ENCODE data around the gene DNAH17. TPM values are rescaled to one million over a fixed set of nuclear protein-coding genes. Genes with fewer than 3 reads are reported as not detected.

The DNAH17 gene
- total RNA-seq, 1 donor from 2014 or later: not detected

- no peak for TF ChIP-seq CTCF (conservative IDR thresholded peaks at IDR 0.05; ENCODE audit: low read depth, low read length)
- no peak for DNase-seq (ENCODE audit: low read depth)
- no peak overlapping the region for H3K4me3 ChIP-seq (ENCODE audit: low read depth, low read length)
These were observed 33.8 kb upstream of the DNAH17 start for GRCh38 chr17:78610951-78611511.

- DNase-seq (ENCODE audit: low read depth): no peak
- H3K4me3 ChIP-seq (ENCODE audit: low read depth, low read length): no peak overlapping the region
- no peak for TF ChIP-seq CTCF (conservative IDR thresholded peaks at IDR 0.05; ENCODE audit: low read depth, low read length)
These were observed 32.0 kb upstream of the DNAH17 start for GRCh38 chr17:78609191-78609641.

DNA sequence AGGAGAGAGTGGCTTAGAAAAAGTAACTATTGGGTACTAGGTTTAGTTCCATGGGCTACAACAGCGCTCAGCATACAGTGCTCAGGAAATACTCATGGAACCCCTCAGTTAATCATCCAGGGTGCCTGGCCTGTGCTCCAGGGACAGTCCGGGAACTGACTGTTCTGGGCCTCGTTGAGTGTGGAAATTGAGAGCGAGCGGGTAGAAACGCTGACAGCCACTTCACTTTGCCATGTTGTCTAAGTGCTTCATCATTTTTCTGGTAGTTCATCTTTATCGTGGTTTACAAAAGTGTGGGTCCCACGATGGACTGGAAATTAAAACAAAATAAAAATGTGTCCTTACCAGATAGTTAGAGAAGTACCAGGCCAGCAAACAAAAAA, 31.6 kb upstream of the DNAH17 start:
- no peak for DNase-seq (ENCODE audit: low read depth)
- no peak for TF ChIP-seq CTCF (conservative IDR thresholded peaks at IDR 0.05; ENCODE audit: low read depth, low read length)
- H3K4me3 ChIP-seq (ENCODE audit: low read depth, low read length): no peak overlapping the region

- no peak for TF ChIP-seq CTCF (conservative IDR thresholded peaks at IDR 0.05; ENCODE audit: low read depth, low read length)
- H3K4me3 ChIP-seq (ENCODE audit: low read depth, low read length): no peak overlapping the region
- DNase-seq (ENCODE audit: low read depth): no peak
These were observed 31.1 kb upstream of the DNAH17 start for GRCh38 chr17:78608122-78608803.

DNA sequence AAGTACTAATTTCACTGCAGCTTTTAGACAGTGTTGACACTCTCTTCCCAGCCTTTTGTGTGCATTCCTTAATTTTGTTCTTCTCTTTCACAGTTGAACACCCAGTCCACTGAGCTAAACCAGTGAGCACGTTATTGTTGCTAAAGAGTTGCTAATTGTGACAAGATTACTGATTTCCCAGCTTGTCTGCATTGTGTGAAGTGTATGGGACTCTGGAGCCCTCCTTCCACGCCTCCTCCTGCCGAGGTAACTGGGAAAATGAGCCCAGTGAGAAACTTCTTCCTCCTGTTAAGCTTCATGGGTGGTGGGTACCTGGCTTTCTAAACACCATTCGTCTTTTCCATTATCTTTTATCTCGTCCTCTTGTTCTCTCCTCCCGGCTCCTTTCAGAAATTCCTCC, 29.8 kb upstream of the DNAH17 start:
- no peak for DNase-seq (ENCODE audit: low read depth)
- no peak for TF ChIP-seq CTCF (conservative IDR thresholded peaks at IDR 0.05; ENCODE audit: low read depth, low read length)

GRCh38 chr17:78605886-78606285, 28.7 kb upstream of the DNAH17 start:
- H3K4me3 ChIP-seq (ENCODE audit: low read depth, low read length): no peak overlapping the region
- no peak for DNase-seq (ENCODE audit: low read depth)
- TF ChIP-seq CTCF (conservative IDR thresholded peaks at IDR 0.05; ENCODE audit: low read depth, low read length): no peak

More for the DNA sequence above, 29.8 kb upstream of the DNAH17 start:
- H3K4me3 ChIP-seq (ENCODE audit: low read depth, low read length): no peak overlapping the region

GRCh38 chr17:78605429-78605828, 28.2 kb upstream of the DNAH17 start:
- H3K4me3 ChIP-seq (ENCODE audit: low read depth, low read length): no peak overlapping the region
- TF ChIP-seq CTCF (conservative IDR thresholded peaks at IDR 0.05; ENCODE audit: low read depth, low read length): no peak
- DNase-seq (ENCODE audit: low read depth): no peak
